Endodermal cell (in vitro differentiated cells): ENCODE data around the gene USP54. TPM values are rescaled to one million over a fixed set of nuclear protein-coding genes. Genes with fewer than 3 reads are reported as not detected.
A peak's percentile ranks its signal among the peaks of the same experiment; 100 is the strongest.

Experiments
- DNase-seq: peaks from one replicate; pipeline ENCODE4 v3.0.0-alpha.2; 2017
- H3K27ac ChIP-seq: 2 replicates; pipeline ENCODE4 v1.5.1; 2013; ENCODE audit warnings: mild to moderate bottlenecking, low read depth, low read length, moderate library complexity
- H3K27me3 ChIP-seq: 2 replicates; pipeline ENCODE4 v1.6.1; 2013; ENCODE audit warnings: mild to moderate bottlenecking, low read length, moderate library complexity; ENCODE audit not compliant: insufficient read depth, control insufficient read depth, poor library complexity, severe bottlenecking
- H3K36me3 ChIP-seq: 2 replicates; pipeline ENCODE4 v1.7.0; 2013; ENCODE audit warnings: mild to moderate bottlenecking, low read length, moderate library complexity; ENCODE audit not compliant: control insufficient read depth, insufficient read depth
- H3K4me1 ChIP-seq: one replicate; pipeline ENCODE4 v1.7.0; 2013; ENCODE audit warnings: low read length; ENCODE audit not compliant: control insufficient read depth, insufficient read depth
- H3K4me3 ChIP-seq: 2 replicates; pipeline ENCODE4 v1.5.1; 2013; ENCODE audit warnings: mild to moderate bottlenecking, low read length, moderate library complexity
- H3K9ac ChIP-seq: 2 replicates; pipeline ENCODE4 v1.6.1; 2013; ENCODE audit warnings: mild to moderate bottlenecking, low read length, moderate library complexity; ENCODE audit not compliant: poor library complexity, severe bottlenecking; ENCODE audit errors: extremely low read depth
- H3K9me3 ChIP-seq: 2 replicates; pipeline ENCODE4 v1.6.1; 2013; ENCODE audit warnings: mild to moderate bottlenecking, low read length, moderate library complexity; ENCODE audit not compliant: control insufficient read depth
- H3K27ac Mint-ChIP-seq: 2 replicates; pipeline ENCODE4 v1.8.0; 2020; ENCODE audit warnings: mixed read lengths
- H3K27me3 Mint-ChIP-seq: 2 replicates; pipeline ENCODE4 v1.8.0; 2021; ENCODE audit warnings: mild to moderate bottlenecking, mixed read lengths; ENCODE audit not compliant: insufficient read depth
- H3K36me3 Mint-ChIP-seq: 2 replicates; pipeline ENCODE4 v1.8.0; 2020; ENCODE audit warnings: low read depth, mixed read lengths
- H3K4me1 Mint-ChIP-seq: 2 replicates; pipeline ENCODE4 v1.8.0; 2020; ENCODE audit warnings: mixed read lengths
- H3K4me3 Mint-ChIP-seq: 2 replicates; pipeline ENCODE4 v1.8.0; 2020; ENCODE audit warnings: mild to moderate bottlenecking, moderate library complexity, mixed read lengths
- H3K9me3 Mint-ChIP-seq: 2 replicates; pipeline ENCODE4 v1.8.0; 2020; ENCODE audit warnings: mild to moderate bottlenecking, mixed read lengths
- WGBS, 2 experiments: methylation state at CpG; one replicate each; pipeline versions ENCODE4 v1.1.5 to v1.1.7; 2013; ENCODE audit warnings: missing lambda C conversion rate in 2 of 2, mixed read lengths in 1 of 2; ENCODE audit not compliant: insufficient coverage in 1 of 2, insufficient read length in 1 of 2; 5-methylcytosine and 5-hydroxymethylcytosine counted together
- total RNA-seq, 2 donors: library from RNA; stranded (reverse); fragmentation: NEBNext Ultra II Directional in 1 of 2; extraction: Animal tissue kit (Norgen Biotek cat#: 25700) in 1 of 2; gene quantifications; 2 replicates in 1 of 2; 3 replicates in 1 of 2; pipeline ENCODE4 v1.2.1, GENCODE V29; 2021
- TF ChIP-seq, protein P1 (sequence below): fragments of 200-600 bp; sonication (generic); conservative IDR thresholded peaks from 2 replicates; pipeline ENCODE4 v1.5.0; 2021; ENCODE audit warnings: antibody characterized with exemption, mild to moderate bottlenecking

Gene USP54
- total RNA-seq, 2 donors from 2014 or later, result 89.5 to 110 TPM

DNA sequence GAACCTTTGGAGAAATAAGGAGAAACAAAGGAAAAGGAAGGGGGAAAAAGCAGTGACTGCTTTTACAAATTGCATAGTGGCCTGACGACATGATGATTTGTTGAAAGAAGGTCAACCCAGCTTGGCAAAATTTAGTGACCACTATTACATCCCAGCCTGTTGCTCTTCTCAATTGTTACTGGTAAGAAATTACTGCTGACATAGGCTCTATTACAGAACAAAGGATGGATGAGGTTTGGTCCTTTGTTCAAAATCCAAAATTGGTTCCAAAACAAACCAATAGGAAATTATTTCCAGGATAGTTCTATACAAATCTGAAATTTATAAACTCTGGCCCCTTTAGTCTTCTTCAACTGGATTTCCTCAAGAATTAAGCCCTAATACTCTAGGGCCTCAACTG lies 39.6 kb downstream of the USP54 start:
- Histone ChIP-seq H3K27ac (no peak overlapping the region), H3K9me3 (no peaks in the 10 kb centered on the region), H3K36me3 (peaks cover 30% of the 10 kb centered on the region), H3K27me3 (no peaks in the 10 kb centered on the region), H3K4me1 (peaks cover 16% of the 10 kb centered on the region), H3K4me3 (no peak overlapping the region), H3K9ac (no peak overlapping the region)
- DNase-seq, result no peak
- Mint-ChIP-seq H3K36me3 (peaks cover 37% of the 10 kb centered on the region), H3K27me3 (no peaks in the 10 kb centered on the region), H3K9me3 (peaks cover 2% of the 10 kb centered on the region), H3K4me1 (peaks cover 18% of the 10 kb centered on the region), H3K27ac (no peak overlapping the region), H3K4me3 (no peak overlapping the region)
- WGBS, 2 experiments, result 95 to 100% methylated on average over 1 of the region's 1 CpG
- TF ChIP-seq, protein P1, sequence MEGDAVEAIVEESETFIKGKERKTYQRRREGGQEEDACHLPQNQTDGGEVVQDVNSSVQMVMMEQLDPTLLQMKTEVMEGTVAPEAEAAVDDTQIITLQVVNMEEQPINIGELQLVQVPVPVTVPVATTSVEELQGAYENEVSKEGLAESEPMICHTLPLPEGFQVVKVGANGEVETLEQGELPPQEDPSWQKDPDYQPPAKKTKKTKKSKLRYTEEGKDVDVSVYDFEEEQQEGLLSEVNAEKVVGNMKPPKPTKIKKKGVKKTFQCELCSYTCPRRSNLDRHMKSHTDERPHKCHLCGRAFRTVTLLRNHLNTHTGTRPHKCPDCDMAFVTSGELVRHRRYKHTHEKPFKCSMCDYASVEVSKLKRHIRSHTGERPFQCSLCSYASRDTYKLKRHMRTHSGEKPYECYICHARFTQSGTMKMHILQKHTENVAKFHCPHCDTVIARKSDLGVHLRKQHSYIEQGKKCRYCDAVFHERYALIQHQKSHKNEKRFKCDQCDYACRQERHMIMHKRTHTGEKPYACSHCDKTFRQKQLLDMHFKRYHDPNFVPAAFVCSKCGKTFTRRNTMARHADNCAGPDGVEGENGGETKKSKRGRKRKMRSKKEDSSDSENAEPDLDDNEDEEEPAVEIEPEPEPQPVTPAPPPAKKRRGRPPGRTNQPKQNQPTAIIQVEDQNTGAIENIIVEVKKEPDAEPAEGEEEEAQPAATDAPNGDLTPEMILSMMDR, result no peak

DNA sequence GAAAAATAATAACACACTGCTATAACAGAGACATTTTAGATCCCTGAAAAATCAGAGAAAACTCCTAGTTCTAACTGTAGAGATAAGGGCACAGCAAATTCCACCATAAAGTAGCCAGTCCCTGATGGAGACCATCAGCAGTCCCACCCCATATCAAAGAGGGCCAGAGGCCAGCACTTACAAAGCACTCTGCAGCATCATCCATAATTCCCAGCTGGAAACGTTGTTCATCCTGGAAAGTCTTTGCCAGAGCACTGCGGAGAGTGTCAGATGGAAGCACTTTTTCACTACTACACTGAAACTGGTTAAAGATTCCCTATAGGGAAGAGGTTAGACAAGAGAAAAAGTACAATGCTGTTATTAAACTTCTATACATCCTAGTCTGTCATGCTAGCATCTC lies 45.8 kb downstream of the USP54 start:
- TF ChIP-seq, protein P1, result no peak
- H3K27ac ChIP-seq, result no peak overlapping the region
- H3K4me1 ChIP-seq, result no peaks in the 10 kb centered on the region
- Mint-ChIP-seq H3K4me1 (no peaks in the 10 kb centered on the region), H3K36me3 (peaks cover 67% of the 10 kb centered on the region), H3K9me3 (peaks cover 2% of the 10 kb centered on the region), H3K27me3 (no peaks in the 10 kb centered on the region), H3K27ac (peak overlapping the region; percentile 36), H3K4me3 (no peak overlapping the region)
- no peak overlapping the region for H3K9ac ChIP-seq
- no peak overlapping the region for H3K4me3 ChIP-seq
- no peak for DNase-seq
- 92 to 98% methylated on average over 2 of the region's 2 CpGs for WGBS, 2 experiments
- no peaks in the 10 kb centered on the region for H3K27me3 ChIP-seq
- peaks cover 70% of the 10 kb centered on the region for H3K36me3 ChIP-seq
- no peaks in the 10 kb centered on the region for H3K9me3 ChIP-seq

- Mint-ChIP-seq H3K9me3 (no peaks in the 10 kb centered on the region), H3K4me3 (no peak overlapping the region), H3K4me1 (peaks cover 20% of the 10 kb centered on the region), H3K27ac (peak overlapping the region; percentile 79), H3K27me3 (no peaks in the 10 kb centered on the region), H3K36me3 (peaks cover 69% of the 10 kb centered on the region)
- H3K9ac ChIP-seq, result no peak overlapping the region
- TF ChIP-seq, protein P1, result no peak
- H3K36me3 ChIP-seq, result peaks cover 68% of the 10 kb centered on the region
- H3K4me1 ChIP-seq, result peaks cover 17% of the 10 kb centered on the region
- peak overlapping the region; percentile 33 for H3K27ac ChIP-seq
- H3K4me3 ChIP-seq, result peak overlapping the region; percentile 34
- no peak for DNase-seq
- H3K9me3 ChIP-seq, result no peaks in the 10 kb centered on the region
- no peaks in the 10 kb centered on the region for H3K27me3 ChIP-seq
- WGBS, 2 experiments, result 80 to 91% methylated on average over 7 of the region's 7 CpGs
Observed at GRCh38 chr10:73537709-73538108, 53.4 kb downstream of the USP54 start.
